SU-DHL-6 (cell line): ENCODE results near the gene RGS11.

Experiments used
- CTCF ChIP-seq: fragments of 200-600 bp; sonication (generic); IDR thresholded peaks from one replicate; pipeline ENCODE4 v1.5.1; 2017; ENCODE audit warnings: antibody characterized with exemption, mild to moderate bottlenecking, low read length, moderate library complexity; ENCODE audit not compliant: insufficient read depth, poor library complexity, severe bottlenecking
- EZH2phosphoT487 ChIP-seq: fragments of 200-600 bp; sonication (generic), shearing (Covaris generic); conservative IDR thresholded peaks from 2 replicates; pipeline ENCODE4 v1.6.1; 2018; ENCODE audit warnings: mild to moderate bottlenecking, antibody characterized with exemption, low read length, moderate library complexity, mixed read lengths

GRCh38 chr16:270381-271255 is 5.1 kb downstream of the RGS11 start:
- no peak for TF ChIP-seq CTCF
- no peak for TF ChIP-seq EZH2phosphoT487
